Activated CD4-positive, alpha-beta T cell treated with anti-CD3 and anti-CD28 coated beads, Interleukin-2, amount 10 ng/mL, durations not matched to agents 7 days and 5 days (primary cell): ENCODE results near the gene SPEF1. TPM values are rescaled to one million over a fixed set of nuclear protein-coding genes. Genes with fewer than 3 reads are reported as not detected.

Experiments used
- CTCF ChIA-PET: fragments of 350-600 bp; sonication (Branson Sonifier 250); formaldehyde crosslinking; loops from one replicate; lab custom pipeline; 2021; ENCODE audit warnings: antibody characterized with exemption; lab: Charles Lee
- POLR2A ChIA-PET: fragments of 350-600 bp; sonication (Branson Sonifier 250); formaldehyde crosslinking; loops from one replicate; lab custom pipeline; 2021; ENCODE audit warnings: antibody characterized with exemption; lab: Charles Lee
- DNase-seq: peaks from one replicate; pipeline ENCODE4 v3.0.0-alpha.2; 2020
- H3K27ac Mint-ChIP-seq: one replicate; pipeline ENCODE4 v1.8.0; 2021; ENCODE audit warnings: mild to moderate bottlenecking, moderate library complexity, mixed read lengths
- H3K27me3 Mint-ChIP-seq: one replicate; pipeline ENCODE4 v1.8.0; 2021; ENCODE audit warnings: mixed read lengths
- H3K36me3 Mint-ChIP-seq: one replicate; pipeline ENCODE4 v1.8.0; 2021; ENCODE audit warnings: low read depth, mixed read lengths
- H3K4me1 Mint-ChIP-seq: one replicate; pipeline ENCODE4 v1.8.0; 2021; ENCODE audit warnings: mixed read lengths
- H3K4me3 Mint-ChIP-seq: one replicate; pipeline ENCODE4 v1.8.0; 2021; ENCODE audit warnings: mild to moderate bottlenecking, moderate library complexity, mixed read lengths
- H3K9me3 Mint-ChIP-seq: one replicate; pipeline ENCODE4 v1.8.0; 2021; ENCODE audit warnings: mixed read lengths
- total RNA-seq, 2 experiments: library from RNA; stranded (reverse); gene quantifications; one replicate each; pipeline ENCODE4 v1.2.3, GENCODE V29; 2021

Gene SPEF1
- total RNA-seq, 2 experiments from 2014 or later: 0.17 to 0.21 TPM

- CTCF ChIA-PET: interaction anchor here (1.0 to 2.1 kb wide), 2 partner anchors 18 to 603 kb away, joined by 3 to 10 read pairs; no protein-coding TSS in a partner anchor
- no peaks in the 10 kb centered on the region for H3K4me1 Mint-ChIP-seq
- no peaks in the 10 kb centered on the region for H3K9me3 Mint-ChIP-seq
- H3K36me3 Mint-ChIP-seq: no peaks in the 10 kb centered on the region
- no peak for DNase-seq
- no peak overlapping the region for H3K27ac Mint-ChIP-seq
- H3K27me3 Mint-ChIP-seq: peaks cover 47% of the 10 kb centered on the region
- POLR2A ChIA-PET: no interaction called here
- H3K4me3 Mint-ChIP-seq: no peak overlapping the region
These were observed 52.9 kb downstream of the SPEF1 start for GRCh38 chr20:3728354-3728753.

Other genes starting within 250 kb of the SPEF1 start
- not detected for gene GFRA4, start 118.0 kb downstream of the SPEF1 start, total RNA-seq
- gene ADAM33, start 99.4 kb downstream of the SPEF1 start, total RNA-seq: not detected
- gene SIGLEC1, start 68.8 kb downstream of the SPEF1 start, total RNA-seq: not detected
- gene HSPA12B, start 48.8 kb downstream of the SPEF1 start, total RNA-seq: not detected
- 10 to 100 TPM; 27.8 to 27.9 TPM for gene ADISSP, start 13.7 kb downstream of the SPEF1 start, total RNA-seq
- 10 to 100 TPM; 77.8 to 85.6 TPM for gene CENPB, start 5.3 kb upstream of the SPEF1 start, total RNA-seq
- 100 to 1,000 TPM; 403 to 429 TPM for gene CDC25B, start 14.9 kb upstream of the SPEF1 start, total RNA-seq
- gene AP5S1, start 39.1 kb upstream of the SPEF1 start, total RNA-seq: 10 to 100 TPM; 16.6 to 18.2 TPM
- 10 to 100 TPM; 34.8 to 36.4 TPM for gene MAVS, start 65.4 kb upstream of the SPEF1 start, total RNA-seq
- 10 to 100 TPM; 59.7 to 64.5 TPM for gene PANK2, start 107.9 kb upstream of the SPEF1 start, total RNA-seq
- 10 to 100 TPM; 13.5 to 15.0 TPM for gene RNF24, start 234.1 kb upstream of the SPEF1 start, total RNA-seq